NCI-H128 (cell line): Measurements from ENCODE around the gene PRRX1.

ENCODE experiments used
- DNase-seq: peaks from one replicate; lab custom pipeline; 2025; ENCODE audit not compliant: unreplicated experiment; lab: John Stamatoyannopoulos, UW

The PRRX1 gene

DNA sequence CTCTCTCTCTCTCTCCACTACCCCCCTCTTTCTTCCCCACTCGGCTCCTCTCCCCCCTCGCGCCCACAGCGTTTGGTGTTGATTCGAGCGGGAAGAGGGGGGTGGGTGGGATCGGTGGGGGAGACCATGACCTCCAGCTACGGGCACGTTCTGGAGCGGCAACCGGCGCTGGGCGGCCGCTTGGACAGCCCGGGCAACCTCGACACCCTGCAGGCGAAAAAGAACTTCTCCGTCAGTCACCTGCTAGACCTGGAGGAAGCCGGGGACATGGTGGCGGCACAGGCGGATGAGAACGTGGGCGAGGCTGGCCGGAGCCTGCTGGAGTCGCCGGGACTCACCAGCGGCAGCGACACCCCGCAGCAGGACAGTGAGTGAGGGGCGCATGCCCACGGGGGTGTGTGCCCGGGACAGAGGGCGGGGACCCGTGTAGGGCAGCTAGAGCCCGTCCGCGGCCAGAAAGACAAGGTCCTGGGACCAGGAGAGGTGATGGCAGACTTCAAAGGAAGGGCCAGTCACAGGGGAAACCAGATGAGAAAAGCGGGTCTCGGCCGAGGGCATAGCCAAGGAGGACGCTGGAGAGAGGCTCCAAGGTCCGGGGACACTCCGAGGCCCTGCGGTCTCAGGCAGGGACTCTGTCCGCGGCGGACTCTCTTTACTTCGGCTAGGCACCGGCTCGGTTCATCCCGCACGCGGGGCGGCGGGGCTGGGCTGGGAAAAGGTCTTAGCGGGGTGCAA is at the start of gene PRRX1:
Gene PRRX1, plus strand, starts transcription at position 39 of the 735 bp plus-strand sequence. Its CDS starts 88 bp downstream, at position 127.
- DNase-seq: no peak

DNA sequence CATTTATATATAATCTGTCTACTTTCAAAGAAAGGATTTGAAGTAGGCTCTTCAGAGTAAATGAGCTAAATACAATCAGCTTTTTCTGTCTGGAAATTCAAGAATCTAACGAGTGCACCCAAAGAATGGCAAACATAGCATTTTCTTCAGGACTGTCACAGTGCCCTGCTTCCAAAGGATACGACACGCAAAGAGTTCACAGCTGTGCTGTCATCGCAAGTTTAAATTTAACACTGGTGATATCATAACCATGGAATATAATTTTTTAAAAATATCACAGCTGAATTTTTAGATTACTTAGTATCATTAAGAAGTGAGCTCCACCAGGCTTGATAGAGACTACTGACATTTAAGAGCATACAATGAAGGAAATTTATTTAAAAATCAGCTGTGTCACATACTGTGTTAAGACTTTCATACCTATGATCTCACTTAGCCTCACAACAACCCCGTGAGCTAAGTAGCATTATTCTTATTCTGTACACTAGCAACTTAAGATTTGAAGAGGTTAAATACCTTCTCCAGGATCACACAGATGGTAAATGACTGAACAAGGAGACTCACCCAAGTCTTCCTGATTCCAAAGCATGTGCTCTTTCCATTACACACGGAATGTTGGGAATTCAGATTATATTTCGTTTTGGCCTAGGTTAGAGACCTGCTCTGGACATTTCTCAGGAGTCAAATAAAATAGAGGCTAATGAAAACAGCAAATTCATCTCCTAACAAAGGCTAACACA is 46.2 kb upstream of the PRRX1 start:
- DNase-seq: no peak

DNA sequence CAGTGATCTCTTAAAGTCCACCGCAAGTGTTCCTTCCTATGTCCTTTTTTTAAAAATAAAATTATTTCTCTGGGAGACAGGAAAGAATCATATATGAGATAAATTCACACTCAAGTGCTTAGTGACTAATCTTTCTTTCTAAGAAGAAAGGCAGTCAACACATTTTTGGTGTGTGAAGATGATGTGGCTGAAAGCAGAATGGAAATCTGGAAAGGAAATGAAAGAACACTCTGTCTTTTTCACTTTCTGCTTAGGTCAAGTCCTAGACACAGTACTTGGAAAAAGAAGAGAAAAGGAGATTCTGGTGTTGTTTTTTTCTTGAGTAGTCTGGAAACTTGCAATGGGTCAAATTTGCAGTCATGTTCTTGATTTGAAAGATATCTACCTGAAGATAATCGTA is 45.5 kb upstream of the PRRX1 start:
- no peak for DNase-seq

DNA sequence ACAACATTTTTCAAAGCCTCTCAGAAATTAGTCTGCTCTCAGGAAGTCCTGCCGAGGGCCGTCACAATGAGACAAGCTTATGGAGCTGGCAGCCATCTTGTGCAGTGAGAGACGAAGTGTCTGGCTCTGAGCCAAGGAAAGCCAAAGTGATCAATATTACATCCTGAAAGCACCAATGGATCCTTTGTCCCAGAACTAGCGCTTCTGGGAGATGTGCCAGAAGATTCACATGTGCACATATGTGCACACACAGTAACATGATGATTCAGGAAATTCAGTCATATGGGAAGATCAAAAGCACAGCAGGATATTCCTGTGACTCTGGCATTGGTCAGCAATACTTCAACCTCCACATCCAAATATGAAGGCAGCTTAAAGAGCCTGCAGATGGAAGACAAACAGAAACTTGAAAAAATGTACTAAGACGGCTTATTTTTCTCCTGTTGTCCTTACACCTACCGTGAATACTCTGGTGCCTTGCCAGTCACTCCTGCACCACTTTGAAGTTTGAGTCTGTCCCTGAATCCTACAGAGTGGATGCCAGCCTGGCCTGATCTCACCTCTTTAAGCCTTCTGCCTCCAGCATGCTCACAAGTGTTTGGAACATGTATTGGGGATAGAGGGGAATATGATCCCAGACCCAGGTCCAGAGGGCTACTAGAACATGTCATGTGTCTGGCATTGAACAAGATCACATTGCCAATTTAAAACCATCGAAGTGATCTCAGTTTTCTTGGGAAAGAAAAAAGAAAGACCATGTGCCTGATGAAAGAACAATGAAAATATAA is 44.5 kb upstream of the PRRX1 start:
- peak; percentile 20 for DNase-seq

DNA sequence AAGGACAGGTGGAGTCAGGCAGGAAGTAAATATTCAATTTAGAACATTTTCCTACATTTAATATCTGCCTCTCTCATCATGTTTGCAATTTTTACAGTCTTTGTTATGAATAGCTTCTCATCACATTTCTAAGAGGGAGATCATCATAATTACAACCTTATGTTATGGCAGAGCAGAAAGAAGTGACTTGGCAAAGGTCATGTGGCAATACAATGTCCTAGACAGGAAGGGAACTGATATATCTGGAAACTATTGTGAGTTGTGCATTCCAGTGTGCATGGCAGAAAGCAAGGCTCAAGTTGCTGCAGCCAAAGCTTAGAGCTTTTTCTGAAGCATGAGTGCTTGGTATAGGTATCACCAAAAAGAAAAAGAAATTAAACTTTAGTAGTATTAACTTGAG is 43.8 kb upstream of the PRRX1 start:
- no peak for DNase-seq

DNA sequence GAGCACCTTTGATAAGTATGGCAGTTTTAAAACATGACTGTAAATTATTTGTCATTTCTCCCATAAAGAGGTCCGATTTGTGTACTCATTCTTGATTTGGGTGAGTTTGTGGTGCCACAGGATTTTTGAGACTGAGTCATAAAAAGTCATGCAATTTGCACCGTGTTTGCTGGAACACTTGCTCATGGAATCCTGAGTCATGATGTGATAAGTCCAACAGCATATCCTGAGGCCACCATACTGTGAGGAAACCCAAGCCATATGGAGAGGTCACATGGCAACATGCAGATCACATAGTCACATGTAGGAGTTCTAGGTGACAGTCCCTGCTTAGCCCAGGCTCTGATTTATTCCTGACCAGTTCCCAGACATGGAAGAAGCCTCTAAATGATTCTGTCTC is 40.8 kb upstream of the PRRX1 start:
- DNase-seq: no peak

DNA sequence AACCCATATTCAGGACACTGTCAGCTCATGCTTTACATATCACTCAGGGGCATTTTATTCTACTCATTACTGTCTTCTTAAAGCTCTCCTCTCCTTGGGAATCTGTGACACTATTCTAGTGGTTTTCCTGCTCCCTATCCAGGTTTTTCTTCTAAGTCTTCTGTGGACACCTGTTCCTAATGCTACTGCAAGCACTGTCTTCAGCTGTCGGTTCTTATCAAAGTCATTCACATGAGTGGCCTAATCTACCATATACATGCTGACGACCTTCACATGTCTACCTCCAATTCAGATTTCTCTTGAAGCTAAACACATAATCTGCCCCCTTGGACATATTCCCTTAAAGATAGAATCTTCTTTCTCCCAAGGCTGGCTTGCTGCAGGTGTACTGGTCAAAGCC is 39.8 kb upstream of the PRRX1 start:
- DNase-seq: no peak

DNA sequence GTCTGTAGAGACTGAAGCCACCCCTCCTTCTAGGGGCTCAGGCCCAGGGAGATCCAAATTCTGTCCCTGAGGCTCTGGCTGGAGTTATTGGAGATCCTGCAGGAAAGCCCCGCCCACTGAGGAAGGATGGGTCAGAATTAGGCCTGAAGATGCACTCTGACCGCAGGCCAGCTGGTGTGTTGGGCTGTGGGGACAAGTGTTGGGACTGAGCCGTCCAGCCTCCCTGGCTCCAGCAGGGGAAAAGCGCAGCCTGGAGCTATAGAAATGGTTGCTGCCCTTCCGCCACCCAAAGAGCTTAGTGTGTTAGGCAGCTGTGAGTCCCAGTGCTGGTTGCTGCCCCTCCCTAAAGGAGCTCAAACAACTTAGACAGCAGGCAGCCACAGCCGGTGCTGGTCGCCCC is 33.0 kb upstream of the PRRX1 start:
- DNase-seq: no peak

DNA sequence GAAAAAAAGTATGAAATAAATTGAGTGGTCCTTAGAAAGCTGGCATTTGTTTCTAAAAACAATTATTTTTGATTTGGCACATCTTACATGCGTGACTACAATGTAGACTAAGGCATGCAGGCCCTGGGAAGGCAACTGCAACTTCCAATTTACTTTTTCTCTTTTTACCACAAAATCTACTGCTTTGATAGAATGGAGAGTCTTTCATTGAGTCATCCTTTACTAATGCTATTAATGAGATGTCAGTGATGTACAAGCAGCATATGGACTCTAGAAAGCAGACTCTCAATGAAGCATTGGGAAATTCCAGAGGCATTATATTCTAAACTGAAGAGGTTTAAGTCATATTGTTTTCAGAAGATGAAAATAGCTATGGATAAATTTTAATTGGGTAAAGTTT is 29.6 kb upstream of the PRRX1 start:
- DNase-seq: no peak

DNA sequence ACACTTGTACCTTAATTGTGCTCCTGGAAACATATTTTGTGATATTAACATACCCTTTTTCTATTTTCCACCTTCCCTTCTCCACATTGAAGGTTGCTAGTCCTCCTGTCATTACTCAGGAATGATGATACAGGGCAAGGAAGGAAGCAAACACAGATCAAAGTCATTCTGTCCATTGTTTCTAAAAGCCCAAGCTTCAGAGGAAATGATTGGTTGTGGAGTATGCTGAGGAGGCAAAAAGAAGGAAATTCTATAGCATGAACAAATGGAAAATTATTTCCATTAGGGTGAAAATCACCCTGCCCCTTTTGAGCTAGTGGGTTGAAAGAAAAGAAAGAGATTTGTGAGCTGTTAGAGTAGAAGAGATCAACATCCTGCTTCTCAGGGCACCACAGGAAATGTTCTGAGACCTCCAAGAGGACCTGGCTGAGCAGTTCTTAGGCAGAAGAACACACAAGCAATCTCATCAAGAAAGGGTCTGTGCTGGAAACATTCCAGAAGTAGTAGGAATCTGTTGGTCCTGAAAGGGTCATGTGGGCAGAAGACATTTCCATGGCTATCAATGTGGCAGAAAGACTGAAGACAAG is 29.0 kb upstream of the PRRX1 start:
- DNase-seq: no peak

DNA sequence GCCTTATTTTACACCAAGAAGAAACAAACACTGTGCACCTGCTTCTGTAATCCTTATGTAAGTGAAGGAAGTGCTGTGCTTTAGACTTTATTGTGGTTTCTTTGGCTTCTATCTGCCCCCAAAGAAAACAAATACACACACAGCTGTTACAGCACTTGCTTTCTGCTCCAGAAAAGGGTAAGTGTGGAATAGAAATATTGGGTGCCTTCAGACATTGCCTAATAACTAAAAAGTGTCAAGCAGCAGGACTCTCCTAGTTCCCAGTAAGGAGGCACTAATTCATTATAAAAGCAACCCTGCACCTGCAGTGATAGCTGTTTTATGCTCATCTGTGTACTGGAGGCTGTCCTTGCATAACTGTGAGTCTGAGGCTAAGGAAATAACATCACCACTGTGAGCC is 23.4 kb upstream of the PRRX1 start:
- no peak for DNase-seq

DNA sequence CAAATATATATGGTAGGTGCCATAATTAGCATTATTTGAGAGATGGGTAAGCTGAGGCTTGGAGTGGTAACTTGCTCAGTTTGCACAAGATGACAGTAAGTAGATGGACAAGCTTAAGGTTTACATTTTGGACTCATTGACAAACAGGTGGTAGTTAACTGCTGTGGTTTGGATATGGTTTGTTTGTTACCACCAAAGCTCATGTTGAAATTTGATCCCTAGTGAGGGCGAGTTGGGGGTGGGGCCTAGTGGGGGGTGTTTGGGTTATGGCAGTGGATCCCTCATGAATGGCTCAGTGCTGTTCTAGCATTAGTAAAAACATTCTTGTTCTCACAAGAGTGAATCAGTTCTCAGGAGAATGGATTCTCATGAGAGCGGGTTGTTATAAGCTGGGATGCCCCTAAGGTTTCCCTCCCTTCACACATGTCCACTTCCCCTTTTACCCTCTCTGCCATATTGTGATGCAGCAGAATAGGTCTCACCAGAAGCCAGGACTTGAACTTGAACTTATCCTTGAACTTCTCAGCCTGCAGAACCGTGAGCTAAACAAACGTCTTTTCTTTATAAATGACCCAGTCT is 6.6 kb upstream of the PRRX1 start:
- no peak for DNase-seq

DNA sequence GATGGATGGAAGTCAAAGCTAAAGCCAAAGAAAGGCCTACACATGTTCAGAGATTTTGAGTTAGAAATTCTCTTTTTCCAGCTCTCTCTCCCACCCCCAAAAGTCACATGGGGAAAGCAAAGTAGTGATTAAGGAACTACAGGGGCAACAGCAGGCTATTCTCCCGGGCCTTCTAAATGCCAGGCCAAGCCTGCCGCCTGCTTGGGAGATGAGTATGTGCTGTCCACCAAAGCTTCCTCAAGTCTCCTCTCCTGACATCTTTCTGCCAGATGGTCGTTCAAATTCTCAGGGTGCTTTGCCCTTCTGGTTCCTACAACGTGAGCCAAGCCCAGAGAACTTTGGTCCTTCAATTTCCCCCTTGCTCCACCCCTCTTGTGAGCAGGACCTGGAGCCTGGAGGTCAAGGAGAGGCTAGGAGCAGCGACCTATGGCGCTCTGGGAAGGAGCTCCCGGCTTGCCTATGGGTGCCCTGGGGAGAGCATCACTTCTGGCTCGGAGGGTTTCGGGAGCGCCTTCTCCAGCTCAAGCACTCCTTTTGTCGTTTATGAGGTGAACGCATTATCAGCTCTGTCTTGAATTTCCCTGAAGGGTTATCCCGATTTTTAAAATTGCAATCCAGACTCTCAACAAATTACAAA is 4.4 kb upstream of the PRRX1 start:
- DNase-seq: no peak

DNA sequence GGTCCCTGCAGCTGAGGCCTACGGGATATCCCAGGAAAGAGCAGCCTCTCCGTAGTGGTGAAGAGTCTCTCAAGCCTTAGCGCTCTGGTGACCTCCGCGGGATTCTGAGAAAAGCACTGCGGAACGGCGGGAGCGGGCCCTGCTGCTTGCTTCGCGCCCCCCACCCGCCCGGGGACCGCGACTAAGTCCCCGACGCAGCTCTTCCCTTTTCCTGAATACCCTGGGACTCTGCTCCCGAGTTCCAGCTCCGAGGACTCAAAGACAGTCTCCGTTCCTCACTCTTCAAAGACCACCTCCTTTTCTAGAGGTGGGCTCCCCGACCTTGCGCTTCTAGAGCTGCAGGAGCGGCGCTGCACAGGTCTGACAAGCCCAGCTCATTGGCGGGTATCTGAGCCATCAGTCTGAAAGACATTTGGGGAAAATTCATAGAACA is 3.6 kb upstream of the PRRX1 start:
- DNase-seq: no peak

DNA sequence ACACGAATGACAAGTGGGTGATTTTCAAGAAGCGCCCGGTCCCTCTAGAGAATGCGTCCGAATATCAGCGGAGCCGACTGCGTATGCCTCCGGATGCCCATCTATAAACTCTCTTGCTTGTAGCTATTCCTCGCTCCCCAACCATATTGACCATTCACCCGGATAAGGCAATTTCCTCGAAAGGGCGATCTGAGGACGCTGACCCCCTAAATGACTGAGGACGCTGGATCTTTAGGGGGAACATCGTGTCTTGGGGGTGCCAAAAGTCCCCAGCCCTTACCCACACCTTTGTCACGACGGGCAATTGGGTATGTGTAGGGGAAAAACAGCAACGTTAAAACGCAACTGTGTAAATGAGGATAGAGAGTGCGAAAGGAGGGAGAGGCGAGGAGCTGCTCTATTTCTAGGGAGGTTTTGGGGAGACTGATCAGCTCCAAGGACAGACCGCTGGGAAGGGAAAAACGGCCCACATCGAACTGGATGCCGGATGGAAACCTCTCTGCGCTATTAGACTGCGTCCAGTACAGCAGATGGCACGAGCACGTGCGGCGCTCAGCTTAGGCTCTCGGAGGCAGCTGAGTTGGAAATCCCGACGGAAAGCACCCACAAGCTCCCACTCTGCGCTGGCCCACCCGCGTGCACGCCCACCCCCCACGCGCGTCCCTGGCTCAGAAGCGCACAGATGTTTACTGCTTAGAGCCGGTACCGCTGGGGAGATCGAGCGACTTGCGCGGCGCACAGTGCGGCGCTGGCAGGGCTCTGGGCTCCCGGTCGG is 2.9 kb upstream of the PRRX1 start:
- DNase-seq: no peak

DNA sequence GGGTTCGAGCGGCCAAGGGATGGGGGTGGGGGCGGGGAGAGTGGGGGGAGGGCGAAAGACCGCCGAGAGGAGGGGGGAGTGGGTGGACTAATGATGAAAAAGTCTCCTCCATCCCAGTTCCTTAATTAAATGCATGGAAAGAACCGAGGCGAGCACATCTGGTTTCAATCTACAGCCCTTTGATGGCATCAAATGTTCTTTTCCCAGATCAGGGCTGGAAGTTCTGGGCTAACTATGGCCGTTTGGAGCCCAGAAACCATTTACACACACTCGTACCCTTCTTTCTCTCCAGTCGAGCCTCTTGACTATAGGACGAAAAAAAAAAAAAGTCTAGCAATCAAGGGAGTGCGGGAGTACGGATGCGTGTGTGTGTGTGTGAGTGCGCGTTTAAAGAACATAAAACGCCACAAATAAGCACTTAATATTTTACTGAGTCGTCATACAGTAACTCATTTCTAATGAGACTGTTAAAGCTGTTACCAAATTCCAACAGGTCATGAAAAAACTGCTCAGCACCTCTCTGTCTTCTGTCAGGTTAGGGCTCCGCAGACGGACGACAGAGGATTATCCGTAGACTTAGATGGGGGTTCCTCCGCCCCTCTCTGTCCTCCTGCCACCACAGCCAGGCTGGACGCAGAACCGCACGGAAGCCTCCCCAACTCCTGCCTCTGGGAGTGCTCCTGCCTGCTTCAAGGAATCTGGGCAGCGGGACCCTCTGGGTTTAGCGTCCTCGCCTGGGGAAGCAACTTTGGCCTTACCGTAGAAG is 2.1 kb upstream of the PRRX1 start:
- DNase-seq: no peak

DNA sequence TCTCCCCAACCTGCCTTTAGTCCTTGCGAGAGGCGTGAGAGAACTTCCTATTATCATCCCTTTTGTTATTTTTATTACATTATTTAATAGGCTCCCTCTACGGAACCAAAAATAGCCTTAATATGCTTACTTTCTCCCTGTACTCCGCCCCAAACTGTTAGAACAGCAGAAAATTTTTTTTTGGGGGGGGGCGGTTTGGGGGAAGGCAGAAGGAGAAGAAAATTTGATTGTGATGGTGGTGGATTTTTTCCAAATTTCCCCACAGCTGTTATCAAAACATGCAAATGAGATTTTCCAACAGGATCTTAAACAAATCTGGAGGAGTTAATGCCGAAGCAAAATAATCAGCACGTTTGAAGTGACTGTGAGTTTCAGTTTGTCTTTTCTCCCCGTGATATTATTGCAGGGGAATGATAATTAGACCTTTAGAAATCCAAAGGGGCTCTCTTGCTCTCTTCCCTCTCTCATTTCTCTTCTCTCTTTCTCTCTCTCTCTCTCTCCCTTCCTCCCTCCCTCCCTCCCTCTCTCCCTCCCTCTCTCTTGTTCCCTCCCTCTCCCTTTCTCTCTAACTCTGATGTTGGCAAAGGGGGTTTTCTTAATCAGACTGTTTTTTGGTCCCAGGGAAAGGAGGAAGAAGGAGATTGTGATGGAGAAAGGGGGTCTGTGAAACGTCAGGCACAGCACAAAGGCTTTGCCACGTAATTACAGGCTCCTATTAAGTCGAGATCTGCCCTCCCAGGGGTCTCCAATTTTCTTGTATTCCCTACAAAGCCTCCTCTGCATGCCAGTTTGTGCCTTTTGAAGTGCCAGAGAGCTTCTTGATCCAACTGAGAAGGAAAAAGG is 1.1 kb upstream of the PRRX1 start:
- no peak for DNase-seq

DNA sequence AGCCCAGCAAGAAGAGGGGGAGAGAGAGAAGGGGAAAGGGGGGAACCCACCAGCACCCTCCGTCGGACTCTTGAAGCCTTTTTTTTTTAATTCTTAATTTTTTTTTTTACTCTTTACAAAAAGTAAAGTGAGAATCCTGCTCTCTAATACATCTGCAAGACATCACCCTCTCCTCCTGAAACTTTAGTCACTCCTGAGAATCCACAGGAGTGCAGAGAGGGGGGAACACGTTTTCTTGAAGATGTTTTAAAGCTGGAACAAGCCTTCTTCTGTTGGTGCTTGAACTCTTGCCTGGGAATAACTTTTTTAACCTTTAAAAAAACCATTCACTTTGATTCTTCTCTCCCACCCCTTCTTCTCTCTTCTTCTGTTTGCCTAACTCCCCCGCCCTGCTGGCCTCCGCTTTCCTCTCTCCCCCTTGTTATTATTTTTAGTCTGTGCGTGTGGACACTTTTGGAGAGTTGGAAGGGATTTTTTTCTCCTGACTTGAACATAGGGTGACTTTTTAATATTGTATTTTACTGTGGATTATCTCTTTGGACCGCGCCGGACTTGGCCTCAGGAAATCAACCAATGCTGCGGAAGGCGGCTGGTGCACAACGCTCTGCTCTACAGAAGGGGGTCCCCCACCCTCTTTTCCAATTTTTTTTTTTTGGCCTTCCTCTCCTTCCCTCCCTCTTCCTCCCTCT is 383 bp upstream of the PRRX1 start:
- DNase-seq: no peak
